IMR-90 (cell line): ENCODE measurements around the gene HOXD9. TPM values are rescaled to one million over a fixed set of nuclear protein-coding genes. Genes with fewer than 3 reads are reported as not detected.

Experiments
- ATAC-seq: fragments of 200-7000 bp; cut with Tn5 transposase; 2 replicates; pipeline ENCODE4 v1.9.1; 2020; ENCODE audit warnings: low read depth, mild to moderate bottlenecking, moderate library complexity
- BruUV-seq: library from RNA; stranded (reverse); fragments of 400-500 nt; replicated peaks from 2 replicates; lab custom pipeline; 2021; lab: Mats Ljungman, UMichigan
- CTCF ChIA-PET: fragments of 300-600 bp; formaldehyde crosslinking; extraction: SDS; loops from one replicate; lab custom pipeline; 2021; ENCODE audit warnings: antibody characterized with exemption; lab: Yijun Ruan, JAX
- POLR2A ChIA-PET: fragments of 300-600 bp; sonication (Branson Sonifier 250); formaldehyde crosslinking; loops from one replicate; lab custom pipeline; 2022; ENCODE audit warnings: antibody characterized with exemption; ENCODE audit not compliant: unreplicated experiment; lab: Charles Lee
- DNase-seq: peaks from one replicate; pipeline ENCODE4 v3.0.0; 2013
- H2AFZ ChIP-seq: replicated peaks from 2 replicates; pipeline ENCODE3; 2013; ENCODE audit warnings: low read length, mild to moderate bottlenecking; ENCODE audit not compliant: poor library complexity
- H2AK5ac ChIP-seq: 2 replicates; pipeline ENCODE4 v1.6.1; 2013; ENCODE audit warnings: low read depth, low read length, inconsistent platforms
- H2AK9ac ChIP-seq: replicated peaks from 2 replicates; pipeline ENCODE3; 2013; ENCODE audit warnings: mild to moderate bottlenecking, low read depth, low read length, moderate library complexity; ENCODE audit not compliant: poor library complexity
- H2BK120ac ChIP-seq: 2 replicates; pipeline ENCODE4 v1.6.1; 2013; ENCODE audit warnings: low read depth, low read length, inconsistent platforms
- H2BK15ac ChIP-seq: 3 replicates; pipeline ENCODE4 v1.6.1; 2013; ENCODE audit warnings: low read depth, low read length, inconsistent platforms
- H2BK20ac ChIP-seq: 2 replicates; pipeline ENCODE4 v1.6.1; 2013; ENCODE audit warnings: low read depth, mild to moderate bottlenecking, inconsistent platforms, low read length, moderate library complexity
- H2BK5ac ChIP-seq: 2 replicates; pipeline ENCODE4 v1.6.1; 2013; ENCODE audit warnings: mild to moderate bottlenecking, low read depth, low read length, inconsistent platforms; ENCODE audit not compliant: poor library complexity, severe bottlenecking
- H3K14ac ChIP-seq: replicated peaks from 2 replicates; pipeline ENCODE4 v1.6.1; 2013; ENCODE audit warnings: low read depth, low read length, inconsistent platforms
- H3K18ac ChIP-seq: 2 replicates; pipeline ENCODE4 v1.6.1; 2013; ENCODE audit warnings: low read depth, low read length, control low read depth
- H3K23ac ChIP-seq: 2 replicates; pipeline ENCODE4 v1.6.1; 2013; ENCODE audit warnings: low read depth, low read length, inconsistent platforms
- H3K27ac ChIP-seq: 2 replicates; pipeline ENCODE4 v1.5.1; 2013; ENCODE audit warnings: mild to moderate bottlenecking, control low read depth, low read length; ENCODE audit not compliant: insufficient read depth
- H3K27me3 ChIP-seq: 2 replicates; pipeline ENCODE4 v1.6.1; 2013; ENCODE audit warnings: low read length; ENCODE audit not compliant: control insufficient read depth, insufficient read depth
- H3K36me3 ChIP-seq: 2 replicates; pipeline ENCODE4 v1.6.1; 2013; ENCODE audit warnings: low read length, mixed read lengths; ENCODE audit not compliant: control insufficient read depth, insufficient read depth
- H3K4ac ChIP-seq: 2 replicates; pipeline ENCODE4 v1.6.1; 2013; ENCODE audit warnings: low read depth, low read length, inconsistent platforms
- H3K4me1 ChIP-seq: 2 replicates; pipeline ENCODE4 v1.6.1; 2013; ENCODE audit warnings: low read length, mixed read lengths; ENCODE audit not compliant: control insufficient read depth, insufficient read depth
- H3K4me2 ChIP-seq: 2 replicates; pipeline ENCODE4 v1.6.1; 2013; ENCODE audit warnings: low read depth, mild to moderate bottlenecking, control low read depth, low read length, moderate library complexity
- H3K4me3 ChIP-seq: 2 replicates; pipeline ENCODE4 v1.5.1; 2013; ENCODE audit warnings: low read depth, mild to moderate bottlenecking, control low read depth, low read length, moderate library complexity; ENCODE audit not compliant: insufficient read depth
- H3K56ac ChIP-seq: 2 replicates; pipeline ENCODE4 v1.6.1; 2013; ENCODE audit warnings: low read length, inconsistent platforms; ENCODE audit not compliant: insufficient read depth; ENCODE audit errors: extremely low read depth
- H3K79me1 ChIP-seq, 2 experiments: 2 replicates each; pipeline ENCODE4 v1.6.1; 2013; ENCODE audit warnings: low read length in 2 of 2, inconsistent platforms in 1 of 2, low read depth in 1 of 2
- H3K9ac ChIP-seq: 2 replicates; pipeline ENCODE4 v1.6.1; 2013; ENCODE audit warnings: low read depth, low read length, control low read depth
- H3K9me1 ChIP-seq: 2 replicates; pipeline ENCODE4 v1.6.1; 2013; ENCODE audit warnings: low read length, inconsistent platforms; ENCODE audit not compliant: insufficient read depth
- H3K9me3 ChIP-seq: 2 replicates; pipeline ENCODE4 v1.6.1; 2013; ENCODE audit warnings: low read length; ENCODE audit not compliant: control insufficient read depth, insufficient read depth
- H4K20me1 ChIP-seq: 2 replicates; pipeline ENCODE4 v1.6.1; 2013; ENCODE audit warnings: low read length, inconsistent platforms; ENCODE audit not compliant: insufficient read depth
- H4K5ac ChIP-seq: 2 replicates; pipeline ENCODE4 v1.6.1; 2013; ENCODE audit warnings: mild to moderate bottlenecking, low read depth, low read length, control low read depth
- H4K8ac ChIP-seq, 2 experiments: 2 replicates each; pipeline ENCODE4 v1.6.1; 2013; ENCODE audit warnings: low read depth in 2 of 2, low read length in 2 of 2, control low read depth in 1 of 2, inconsistent platforms in 1 of 2
- H4K91ac ChIP-seq: 2 replicates; pipeline ENCODE4 v1.6.1; 2013; ENCODE audit warnings: low read depth, low read length, inconsistent platforms; ENCODE audit not compliant: insufficient read depth
- CEBPB ChIP-seq: IDR thresholded peaks from 2 replicates; pipeline ENCODE4 v1.6.1; 2012; ENCODE audit warnings: low read depth, low read length, improper control_type of control experiment
- FOS ChIP-seq: fragments of 150-350 bp; IDR thresholded peaks from 2 replicates; pipeline ENCODE4 v1.6.1; 2016; ENCODE audit warnings: low read depth, low read length
- RCOR1 ChIP-seq: IDR thresholded peaks from 2 replicates; pipeline ENCODE4 v1.6.1; 2012; ENCODE audit warnings: mild to moderate bottlenecking, low read length, improper control_type of control experiment; ENCODE audit not compliant: insufficient replicate concordance
- RFX5 ChIP-seq: IDR thresholded peaks from 2 replicates; pipeline ENCODE4 v1.8.0; 2012; ENCODE audit warnings: low read depth, mild to moderate bottlenecking, low read length, moderate library complexity
- dilution Hi-C: fragments of 300-500 bp; cut with HindIII; formaldehyde crosslinking; loops from one replicate; pipeline ENCODE4 v1.14.3; 2018; ENCODE audit warnings: low sequenced_read_pairs; ENCODE audit not compliant: unreplicated experiment
- in situ Hi-C: fragments of 300-500 bp; cut with MboI; formaldehyde crosslinking; loops from 3 replicates; pipeline ENCODE4 v1.14.3; 2019; ENCODE audit warnings: low sequenced_read_pairs, inconsistent platforms, mixed read lengths
- intact Hi-C: fragments of 100-400 bp; cut with micrococcal nuclease; formaldehyde crosslinking; loops from 2 replicates; pipeline ENCODE4 v1.10.0; 2022
- polyA plus RNA-seq, 3 experiments: library from polyadenylated mRNA; depleted of rRNA; stranded (reverse); fragments of >200 nt; gene quantifications; 2 replicates each; pipeline ENCODE4 v1.2.3, GENCODE V29; 2012; ENCODE audit warnings: low replicate concordance in 1 of 3
- total RNA-seq: library from RNA; depleted of rRNA; stranded (reverse); fragments of >200 nt; gene quantifications from 2 replicates; pipeline ENCODE4 v1.2.3, GENCODE V29; 2012
- TF ChIP-seq, protein P1 (sequence below): conservative IDR thresholded peaks from 2 replicates; pipeline ENCODE4 v1.5.1; 2012; ENCODE audit warnings: mild to moderate bottlenecking, low read depth, low read length, improper control_type of control experiment

The HOXD9 gene
- total and polyA plus RNA-seq, 2 of the 4 experiments (the other 2 are of a cell fraction), result not detected

GRCh38 chr2:176146101-176146500, 23.6 kb downstream of the HOXD9 start (continued):
- TF ChIP-seq, protein P1, sequence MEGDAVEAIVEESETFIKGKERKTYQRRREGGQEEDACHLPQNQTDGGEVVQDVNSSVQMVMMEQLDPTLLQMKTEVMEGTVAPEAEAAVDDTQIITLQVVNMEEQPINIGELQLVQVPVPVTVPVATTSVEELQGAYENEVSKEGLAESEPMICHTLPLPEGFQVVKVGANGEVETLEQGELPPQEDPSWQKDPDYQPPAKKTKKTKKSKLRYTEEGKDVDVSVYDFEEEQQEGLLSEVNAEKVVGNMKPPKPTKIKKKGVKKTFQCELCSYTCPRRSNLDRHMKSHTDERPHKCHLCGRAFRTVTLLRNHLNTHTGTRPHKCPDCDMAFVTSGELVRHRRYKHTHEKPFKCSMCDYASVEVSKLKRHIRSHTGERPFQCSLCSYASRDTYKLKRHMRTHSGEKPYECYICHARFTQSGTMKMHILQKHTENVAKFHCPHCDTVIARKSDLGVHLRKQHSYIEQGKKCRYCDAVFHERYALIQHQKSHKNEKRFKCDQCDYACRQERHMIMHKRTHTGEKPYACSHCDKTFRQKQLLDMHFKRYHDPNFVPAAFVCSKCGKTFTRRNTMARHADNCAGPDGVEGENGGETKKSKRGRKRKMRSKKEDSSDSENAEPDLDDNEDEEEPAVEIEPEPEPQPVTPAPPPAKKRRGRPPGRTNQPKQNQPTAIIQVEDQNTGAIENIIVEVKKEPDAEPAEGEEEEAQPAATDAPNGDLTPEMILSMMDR, result no peak
- TF ChIP-seq CEBPB (no peak), FOS (no peak), RCOR1 (no peak)

DNA sequence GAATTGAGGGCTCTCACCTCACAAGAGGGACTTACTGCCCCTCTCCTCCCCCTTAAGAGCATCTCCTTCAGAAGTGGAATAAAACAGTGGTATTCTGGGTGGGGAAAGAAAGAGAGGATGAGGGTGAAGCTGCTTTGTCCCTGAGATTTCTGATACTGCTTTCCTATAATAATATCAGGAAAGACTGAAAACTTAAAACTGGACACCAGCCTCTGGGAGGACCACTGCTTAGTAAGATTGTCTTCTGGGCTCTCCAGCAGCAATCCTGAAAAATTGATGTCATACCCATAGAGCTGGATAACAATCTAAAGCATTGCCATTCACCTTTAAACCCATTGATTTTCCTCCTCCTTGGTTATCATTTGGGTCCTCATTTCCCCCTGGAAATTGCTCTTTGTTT, 24.1 kb downstream of the HOXD9 start:
- ATAC-seq, result no peak
- Histone ChIP-seq H3K4me2 (no peak overlapping the region), H2AK9ac (no peak overlapping the region), H3K9ac (no peak overlapping the region), H3K9me1 (no peaks in the 10 kb centered on the region), H4K20me1 (no peaks in the 10 kb centered on the region), H3K18ac (no peak overlapping the region), H3K14ac (no peak overlapping the region), H3K27me3 (peaks cover 72% of the 10 kb centered on the region), H3K27ac (no peak overlapping the region), H3K23ac (no peak overlapping the region), H3K56ac (no peak overlapping the region), H3K9me3 (peaks cover 8% of the 10 kb centered on the region; the same call in 1 of the 2 replicates), H2BK5ac (no peak overlapping the region), H4K91ac (no peak overlapping the region), H2BK120ac (no peak overlapping the region), H3K4me3 (no peak overlapping the region), H3K79me1 (no peaks in the 10 kb centered on the region), H3K36me3 (no peaks in the 10 kb centered on the region), H2BK15ac (no peak overlapping the region), H3K4me1 (no peaks in the 10 kb centered on the region), H4K5ac (no peak overlapping the region), H2AK5ac (no peak overlapping the region), H4K8ac (no peak overlapping the region), H2AFZ (no peak overlapping the region), H2BK20ac (no peak overlapping the region), H3K4ac (no peak overlapping the region)
- intact Hi-C loops (no loop called here), dilution Hi-C loops (no loop called here), in situ Hi-C loops (no loop called here)
- no TSS peak for BruUV-seq
- no peak for DNase-seq
- CTCF ChIA-PET, result interaction anchor here (1.8 kb wide), 1 partner anchor 308 kb away, joined by 7 read pairs; no protein-coding TSS in a partner anchor
- TF ChIP-seq RFX5, result no peak
- POLR2A ChIA-PET, result no interaction called here
